ENCODE data around the gene ARHGAP29.
"Not testable (repeated sequence)": the region's sequence is repeated elsewhere in the genome, so short reads cannot be mapped to it uniquely, and the experiment has no call there.

The ARHGAP29 gene

DNA sequence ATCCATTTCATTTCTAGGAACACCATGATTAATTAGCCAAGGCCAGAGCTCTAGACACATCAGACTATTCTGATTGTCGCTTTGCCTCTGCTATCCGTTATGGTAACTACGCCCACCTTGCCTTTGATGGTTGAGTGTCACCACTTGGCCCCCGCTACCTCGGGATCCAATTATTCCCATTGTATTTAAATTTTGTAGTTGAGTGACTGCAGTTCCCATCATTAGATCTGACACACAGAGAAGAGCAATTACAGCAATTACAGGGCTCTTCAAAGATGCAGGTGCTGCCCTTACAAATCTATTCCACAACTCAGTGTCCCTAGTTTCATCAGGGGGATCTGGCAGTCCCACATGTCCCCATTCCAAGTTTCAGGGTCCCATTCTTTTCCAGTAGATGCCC, 71.5 kb downstream of the ARHGAP29 start:
- Histone ChIP-seq H3K79me2 (ENCODE audit: insufficient read depth, low read length) (no peaks in the 10 kb centered on the region), H3F3A (ENCODE audit: low read depth) (no peaks in the 10 kb centered on the region), H3K4me2 (ENCODE audit: low read depth, low read length, poor library complexity, severe bottlenecking) (no peak overlapping the region), H3K4me1 (ENCODE audit: insufficient read depth, low read length, poor library complexity, severe bottlenecking) (no peaks in the 10 kb centered on the region), H2AFZ (ENCODE audit: low read length) (no peak overlapping the region), H4K20me1 (ENCODE audit: insufficient read depth, low read length, poor library complexity, severe bottlenecking) (no peaks in the 10 kb centered on the region), H3K4me3 (ENCODE audit: low read length, poor library complexity, severe bottlenecking) (no peak overlapping the region), H3K36me3 (ENCODE audit: insufficient read depth, low read length) (no peaks in the 10 kb centered on the region), H3K9ac (ENCODE audit: low read depth, low read length, poor library complexity, severe bottlenecking) (no peak overlapping the region), H3K9me3 (ENCODE audit: insufficient read depth, low read depth, low read length) (no peaks in the 10 kb centered on the region), H3K9me2 (replicated peaks; ENCODE audit: low read depth, low read length) (no peaks in the 10 kb centered on the region), H3K27me3 (ENCODE audit: insufficient read depth, low read length, poor library complexity, severe bottlenecking) (no peaks in the 10 kb centered on the region)
- TF ChIP-seq, protein P1, sequence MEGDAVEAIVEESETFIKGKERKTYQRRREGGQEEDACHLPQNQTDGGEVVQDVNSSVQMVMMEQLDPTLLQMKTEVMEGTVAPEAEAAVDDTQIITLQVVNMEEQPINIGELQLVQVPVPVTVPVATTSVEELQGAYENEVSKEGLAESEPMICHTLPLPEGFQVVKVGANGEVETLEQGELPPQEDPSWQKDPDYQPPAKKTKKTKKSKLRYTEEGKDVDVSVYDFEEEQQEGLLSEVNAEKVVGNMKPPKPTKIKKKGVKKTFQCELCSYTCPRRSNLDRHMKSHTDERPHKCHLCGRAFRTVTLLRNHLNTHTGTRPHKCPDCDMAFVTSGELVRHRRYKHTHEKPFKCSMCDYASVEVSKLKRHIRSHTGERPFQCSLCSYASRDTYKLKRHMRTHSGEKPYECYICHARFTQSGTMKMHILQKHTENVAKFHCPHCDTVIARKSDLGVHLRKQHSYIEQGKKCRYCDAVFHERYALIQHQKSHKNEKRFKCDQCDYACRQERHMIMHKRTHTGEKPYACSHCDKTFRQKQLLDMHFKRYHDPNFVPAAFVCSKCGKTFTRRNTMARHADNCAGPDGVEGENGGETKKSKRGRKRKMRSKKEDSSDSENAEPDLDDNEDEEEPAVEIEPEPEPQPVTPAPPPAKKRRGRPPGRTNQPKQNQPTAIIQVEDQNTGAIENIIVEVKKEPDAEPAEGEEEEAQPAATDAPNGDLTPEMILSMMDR (conservative IDR thresholded peaks at IDR 0.05; ENCODE audit: low read length) = no peak

GRCh38 chr1:94164885-94165284, 72.5 kb downstream of the ARHGAP29 start:
- H3K27me3 ChIP-seq (ENCODE audit: insufficient read depth, low read length, poor library complexity, severe bottlenecking); H3K9me2 ChIP-seq (replicated peaks; ENCODE audit: low read depth, low read length); H3K4me3 ChIP-seq (ENCODE audit: low read length, poor library complexity, severe bottlenecking); H3F3A ChIP-seq (ENCODE audit: low read depth); H3K79me2 ChIP-seq (ENCODE audit: insufficient read depth, low read length); H3K9ac ChIP-seq (ENCODE audit: low read depth, low read length, poor library complexity, severe bottlenecking); H3K36me3 ChIP-seq (ENCODE audit: insufficient read depth, low read length); H2AFZ ChIP-seq (ENCODE audit: low read length); H3K9me3 ChIP-seq (ENCODE audit: insufficient read depth, low read depth, low read length); H3K4me2 ChIP-seq (ENCODE audit: low read depth, low read length, poor library complexity, severe bottlenecking); H3K4me1 ChIP-seq (ENCODE audit: insufficient read depth, low read length, poor library complexity, severe bottlenecking); H4K20me1 ChIP-seq (ENCODE audit: insufficient read depth, low read length, poor library complexity, severe bottlenecking): not testable (repeated sequence)

GRCh38 chr1:94164121-94164520, 73.3 kb downstream of the ARHGAP29 start:
- H3K4me1 ChIP-seq (ENCODE audit: insufficient read depth, low read length, poor library complexity, severe bottlenecking); H3K27me3 ChIP-seq (ENCODE audit: insufficient read depth, low read length, poor library complexity, severe bottlenecking); H3K4me3 ChIP-seq (ENCODE audit: low read length, poor library complexity, severe bottlenecking); H3K9me3 ChIP-seq (ENCODE audit: insufficient read depth, low read depth, low read length); H4K20me1 ChIP-seq (ENCODE audit: insufficient read depth, low read length, poor library complexity, severe bottlenecking); H3K79me2 ChIP-seq (ENCODE audit: insufficient read depth, low read length); H3K9me2 ChIP-seq (replicated peaks; ENCODE audit: low read depth, low read length); H3K36me3 ChIP-seq (ENCODE audit: insufficient read depth, low read length); H2AFZ ChIP-seq (ENCODE audit: low read length); H3K4me2 ChIP-seq (ENCODE audit: low read depth, low read length, poor library complexity, severe bottlenecking); H3K9ac ChIP-seq (ENCODE audit: low read depth, low read length, poor library complexity, severe bottlenecking); H3F3A ChIP-seq (ENCODE audit: low read depth): not testable (repeated sequence)

DNA sequence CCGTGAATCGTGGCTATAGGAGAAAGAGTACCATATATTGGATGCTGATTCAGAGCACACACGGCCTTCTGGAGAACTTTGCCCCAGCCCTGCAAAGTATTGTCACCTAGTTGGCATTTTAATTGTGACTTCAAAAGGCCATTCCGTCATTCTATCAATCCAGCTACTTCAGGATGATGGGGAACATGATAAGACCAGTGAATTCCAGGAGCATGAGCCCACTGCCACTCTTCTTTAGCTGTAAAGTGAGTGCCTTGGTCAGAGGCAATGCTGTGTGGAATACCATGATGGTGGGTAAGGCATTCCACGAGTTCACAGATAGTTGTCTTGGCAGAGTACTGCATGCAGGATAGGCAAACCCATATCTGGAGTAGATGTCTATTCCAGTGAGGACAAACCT, 74.1 kb downstream of the ARHGAP29 start:
- not testable (repeated sequence) for H3K36me3 ChIP-seq (ENCODE audit: insufficient read depth, low read length); H3K9me2 ChIP-seq (replicated peaks; ENCODE audit: low read depth, low read length); H3K4me2 ChIP-seq (ENCODE audit: low read depth, low read length, poor library complexity, severe bottlenecking); H3K27me3 ChIP-seq (ENCODE audit: insufficient read depth, low read length, poor library complexity, severe bottlenecking); H3K4me1 ChIP-seq (ENCODE audit: insufficient read depth, low read length, poor library complexity, severe bottlenecking); H3K9me3 ChIP-seq (ENCODE audit: insufficient read depth, low read depth, low read length); H2AFZ ChIP-seq (ENCODE audit: low read length); H3K79me2 ChIP-seq (ENCODE audit: insufficient read depth, low read length); H4K20me1 ChIP-seq (ENCODE audit: insufficient read depth, low read length, poor library complexity, severe bottlenecking); H3F3A ChIP-seq (ENCODE audit: low read depth); H3K4me3 ChIP-seq (ENCODE audit: low read length, poor library complexity, severe bottlenecking); H3K9ac ChIP-seq (ENCODE audit: low read depth, low read length, poor library complexity, severe bottlenecking)

DNA sequence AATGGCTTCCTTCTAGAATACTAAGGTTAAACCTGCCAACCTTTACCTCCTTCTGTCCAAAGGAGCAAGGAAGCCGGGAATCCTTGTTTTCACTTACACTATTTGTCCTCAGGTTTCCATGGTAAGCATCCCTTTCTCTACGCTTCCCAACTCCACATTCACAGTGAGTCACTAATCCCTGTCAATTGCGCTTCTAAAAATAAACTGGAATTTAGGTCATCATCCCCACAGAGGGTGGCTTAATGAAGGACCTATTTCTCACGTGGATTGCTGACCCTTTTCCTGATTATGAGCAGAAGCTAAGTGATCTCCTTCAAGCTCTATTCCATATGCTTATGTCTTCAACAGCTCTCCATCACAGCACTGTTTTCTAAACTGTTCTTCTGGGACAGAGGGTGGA, 76.6 kb downstream of the ARHGAP29 start:
- no peak for TF ChIP-seq EZH2phosphoT487 (IDR thresholded peaks at IDR 0.05; ENCODE audit: borderline replicate concordance)
- TF ChIP-seq, protein P1 (conservative IDR thresholded peaks at IDR 0.05; ENCODE audit: low read length) = no peak
- peaks cover 4% of the 10 kb centered on the region for H3K4me1 ChIP-seq (ENCODE audit: insufficient read depth, low read length, poor library complexity, severe bottlenecking)

More for the DNA sequence above, 76.6 kb downstream of the ARHGAP29 start:
- no peaks in the 10 kb centered on the region for H3K9me3 ChIP-seq (ENCODE audit: insufficient read depth, low read depth, low read length)
- no peaks in the 10 kb centered on the region for H3F3A ChIP-seq (ENCODE audit: low read depth)
- no peak overlapping the region for H3K4me3 ChIP-seq (ENCODE audit: low read length, poor library complexity, severe bottlenecking)
- no peak overlapping the region for H2AFZ ChIP-seq (ENCODE audit: low read length)
- H3K9me2 ChIP-seq (replicated peaks; ENCODE audit: low read depth, low read length) = no peaks in the 10 kb centered on the region
- no peaks in the 10 kb centered on the region for H3K36me3 ChIP-seq (ENCODE audit: insufficient read depth, low read length)
- H3K27me3 ChIP-seq (ENCODE audit: insufficient read depth, low read length, poor library complexity, severe bottlenecking) = no peaks in the 10 kb centered on the region
- no peak overlapping the region for H3K9ac ChIP-seq (ENCODE audit: low read depth, low read length, poor library complexity, severe bottlenecking)
- no peak overlapping the region for H3K4me2 ChIP-seq (ENCODE audit: low read depth, low read length, poor library complexity, severe bottlenecking)
- H3K79me2 ChIP-seq (ENCODE audit: insufficient read depth, low read length) = no peaks in the 10 kb centered on the region
- H4K20me1 ChIP-seq (ENCODE audit: insufficient read depth, low read length, poor library complexity, severe bottlenecking) = no peaks in the 10 kb centered on the region

Measured in Loucy (cell line).